ENCODE measurements around the gene CRHR2.

- TF ChIP-seq CTCF (conservative IDR thresholded peaks at IDR 0.05 in 1 of 2, IDR thresholded peaks at IDR 0.05 in 1 of 2; ENCODE audit: low read depth in 1 of 2, low read length in 2 of 2) (no peak), EZH2 (IDR thresholded peaks at IDR 0.05; ENCODE audit: low read length, missing control alignments) (no peak)
These were observed 48.0 kb downstream of the CRHR2 start for GRCh38 chr7:30634193-30634626.

Data from fibroblast of lung (primary cell).